Activated T-cell treated with anti-CD3 and anti-CD28 coated beads, Interleukin-2, amount 50 U/mL, for 72 hours (primary cell): Measurements from ENCODE around the gene MUC21. TPM values are rescaled to one million over a fixed set of nuclear protein-coding genes. Genes with fewer than 3 reads are reported as not detected.
"Not testable (repeated sequence)": the region's sequence is repeated elsewhere in the genome, so short reads cannot be mapped to it uniquely, and the experiment has no call there.

ENCODE experiments used
- ATAC-seq, 2 donors: fragments of 150-1000 bp; cut with Tn5 transposase; replicated peaks in 1 of 2; 2 replicates each; pipeline ENCODE4 v1.10.0; 2021; ENCODE audit warnings: moderate library complexity in 2 of 2, mild to moderate bottlenecking in 1 of 2
- DNase-seq, 2 donors: peaks; one replicate each; pipeline ENCODE4 v3.0.0; 2021 to 2022; ENCODE audit warnings: mixed read lengths in 1 of 2
- H3K27ac Mint-ChIP-seq: one replicate; pipeline ENCODE4 v1.8.0; 2022; ENCODE audit warnings: mild to moderate bottlenecking, moderate library complexity, mixed read lengths
- H3K27me3 Mint-ChIP-seq: one replicate; pipeline ENCODE4 v1.8.0; 2022; ENCODE audit warnings: low read depth, mixed read lengths
- H3K36me3 Mint-ChIP-seq, 2 donors: one replicate each; pipeline ENCODE4 v1.8.0; 2022; ENCODE audit warnings: mixed read lengths in 2 of 2, mild to moderate bottlenecking in 1 of 2; ENCODE audit not compliant: insufficient read depth in 2 of 2
- H3K4me1 Mint-ChIP-seq: one replicate; pipeline ENCODE4 v1.8.0; 2022; ENCODE audit warnings: low read depth, mixed read lengths
- H3K4me3 Mint-ChIP-seq, 2 donors: one replicate each; pipeline ENCODE4 v1.8.0; 2022; ENCODE audit warnings: mild to moderate bottlenecking in 2 of 2, mixed read lengths in 2 of 2, moderate library complexity in 2 of 2
- H3K9me3 Mint-ChIP-seq, 2 donors: one replicate each; pipeline ENCODE4 v1.8.0; 2022; ENCODE audit warnings: mixed read lengths in 2 of 2
- total RNA-seq, 2 donors: library from RNA; stranded (reverse); gene quantifications; one replicate each; pipeline ENCODE4 v1.2.3, GENCODE V29; 2022

MUC21 gene
- total RNA-seq, 2 donors from 2014 or later: not detected

GRCh38 chr6:31004794-31005193 lies 21.3 kb downstream of the MUC21 start:
- DNase-seq (no peak), ATAC-seq (no peak)
- no peaks in the 10 kb centered on the region for H3K36me3 Mint-ChIP-seq
- H3K9me3 Mint-ChIP-seq: no peaks in the 10 kb centered on the region
- H3K27me3 Mint-ChIP-seq: peaks cover 24% of the 10 kb centered on the region
- peak overlapping the region in 1 of 2 donors; percentile 26 for H3K4me3 Mint-ChIP-seq
- H3K4me1 Mint-ChIP-seq: peaks cover 21% of the 10 kb centered on the region
- peak overlapping the region; percentile 22 for H3K27ac Mint-ChIP-seq

- Mint-ChIP-seq H3K4me3 (no peak overlapping the region), H3K4me1 (peaks cover 27% of the 10 kb centered on the region), H3K27me3 (peaks cover 29% of the 10 kb centered on the region), H3K27ac (no peak overlapping the region), H3K36me3 (no peaks in the 10 kb centered on the region), H3K9me3 (no peaks in the 10 kb centered on the region)
- DNase-seq (no peak), ATAC-seq (no peak)
Measured at GRCh38 chr6:31005249-31006020, 21.9 kb downstream of the MUC21 start.

- peaks cover 37% of the 10 kb centered on the region for H3K4me1 Mint-ChIP-seq
Measured at GRCh38 chr6:31007694-31008093, 24.2 kb downstream of the MUC21 start.

GRCh38 chr6:31008165-31008564 lies 24.6 kb downstream of the MUC21 start:
- Mint-ChIP-seq H3K4me3 (no peak overlapping the region), H3K4me1 (peaks cover 37% of the 10 kb centered on the region), H3K27ac (no peak overlapping the region), H3K9me3 (no peaks in the 10 kb centered on the region), H3K27me3 (peaks cover 50% of the 10 kb centered on the region), H3K36me3 (no peaks in the 10 kb centered on the region)
- ATAC-seq (no peak), DNase-seq (no peak)

More at GRCh38 chr6:31007694-31008093, 24.2 kb downstream of the MUC21 start:
- ATAC-seq (peak in 1 of 2 donors; percentile 29), DNase-seq (no peak)
- H3K9me3 Mint-ChIP-seq: no peaks in the 10 kb centered on the region
- peaks cover 46% of the 10 kb centered on the region for H3K27me3 Mint-ChIP-seq
- no peak overlapping the region for H3K27ac Mint-ChIP-seq
- no peaks in the 10 kb centered on the region for H3K36me3 Mint-ChIP-seq
- no peak overlapping the region for H3K4me3 Mint-ChIP-seq

GRCh38 chr6:31009731-31010130 lies 26.2 kb downstream of the MUC21 start:
- H3K27ac Mint-ChIP-seq: no peak overlapping the region
- peaks cover 0 to 2% of the 10 kb centered on the region in 2 donors for H3K36me3 Mint-ChIP-seq
- no peak for ATAC-seq
- H3K27me3 Mint-ChIP-seq: peaks cover 66% of the 10 kb centered on the region
- no peaks in the 10 kb centered on the region for H3K9me3 Mint-ChIP-seq
- DNase-seq: no peak
- H3K4me1 Mint-ChIP-seq: peaks cover 29% of the 10 kb centered on the region
- no peak overlapping the region for H3K4me3 Mint-ChIP-seq

- H3K4me1 Mint-ChIP-seq: peaks cover 22% of the 10 kb centered on the region
- DNase-seq: peak; percentile 32 to 44
Measured at GRCh38 chr6:31010393-31011060, 27.0 kb downstream of the MUC21 start, which contains the start of gene MUC22. Gene MUC22 (plus strand): TSS chr6:31010474. CDS start chr6:31010707, 233 bp downstream.

GRCh38 chr6:31011153-31011552 lies 27.6 kb downstream of the MUC21 start:
- no peak overlapping the region for H3K27ac Mint-ChIP-seq
- H3K9me3 Mint-ChIP-seq: no peaks in the 10 kb centered on the region

More at GRCh38 chr6:31010393-31011060, 27.0 kb downstream of the MUC21 start, which contains the start of gene MUC22:
- ATAC-seq: peak; percentile 83 to 87
- Mint-ChIP-seq H3K4me3 (no peak within 1 kb of the TSS), H3K36me3 (peaks cover 0 to 2% of the 10 kb centered on the region in 2 donors), H3K9me3 (no peaks in the 10 kb centered on the region), H3K27ac (peak within 1 kb of the TSS; percentile 18), H3K27me3 (peaks cover 62% of the 10 kb centered on the region)

GRCh38 chr6:31016659-31017299 lies 33.3 kb downstream of the MUC21 start:
- no peak overlapping the region for H3K4me3 Mint-ChIP-seq
- peaks cover 46% of the 10 kb centered on the region for H3K27me3 Mint-ChIP-seq
- no peak for DNase-seq
- peaks cover 0 to 2% of the 10 kb centered on the region in 2 donors for H3K36me3 Mint-ChIP-seq
- ATAC-seq: no peak
- no peak overlapping the region for H3K27ac Mint-ChIP-seq
- H3K4me1 Mint-ChIP-seq: no peaks in the 10 kb centered on the region
- H3K9me3 Mint-ChIP-seq: no peaks in the 10 kb centered on the region

More at GRCh38 chr6:31011153-31011552, 27.6 kb downstream of the MUC21 start:
- Mint-ChIP-seq H3K4me3 (no peak overlapping the region), H3K27me3 (peaks cover 62% of the 10 kb centered on the region), H3K4me1 (peaks cover 22% of the 10 kb centered on the region), H3K36me3 (peaks cover 0 to 2% of the 10 kb centered on the region in 2 donors)
- DNase-seq: no peak
- no peak for ATAC-seq

GRCh38 chr6:31017436-31017835 lies 33.9 kb downstream of the MUC21 start:
- H3K27me3 Mint-ChIP-seq: peaks cover 41% of the 10 kb centered on the region
- not testable (repeated sequence) for H3K36me3 Mint-ChIP-seq, H3K4me3 Mint-ChIP-seq, H3K27ac Mint-ChIP-seq, H3K4me1 Mint-ChIP-seq, DNase-seq, H3K9me3 Mint-ChIP-seq, ATAC-seq

GRCh38 chr6:31020057-31020456 lies 36.5 kb downstream of the MUC21 start:
- Mint-ChIP-seq H3K9me3 (no peaks in the 10 kb centered on the region), H3K36me3 (no peaks in the 10 kb centered on the region), H3K4me1 (no peaks in the 10 kb centered on the region), H3K4me3 (no peak overlapping the region), H3K27ac (no peak overlapping the region), H3K27me3 (peaks cover 22% of the 10 kb centered on the region)
- no peak for ATAC-seq
- no peak for DNase-seq

- not testable (repeated sequence) for ATAC-seq, H3K27ac Mint-ChIP-seq, H3K9me3 Mint-ChIP-seq, DNase-seq, H3K4me3 Mint-ChIP-seq, H3K36me3 Mint-ChIP-seq, H3K4me1 Mint-ChIP-seq
- H3K27me3 Mint-ChIP-seq: peaks cover 22% of the 10 kb centered on the region
Measured at GRCh38 chr6:31020631-31021255, 37.2 kb downstream of the MUC21 start.

- not testable (repeated sequence) for H3K4me1 Mint-ChIP-seq, H3K27ac Mint-ChIP-seq, H3K4me3 Mint-ChIP-seq, ATAC-seq, H3K36me3 Mint-ChIP-seq, H3K9me3 Mint-ChIP-seq, DNase-seq
- H3K27me3 Mint-ChIP-seq: peaks cover 22% of the 10 kb centered on the region
Measured at GRCh38 chr6:31021705-31022531, 38.4 kb downstream of the MUC21 start.
